Activated B cell treated with CpG ODN at 0.5 μM for 24 hours (primary cell): ENCODE results near the gene FIP1L1. TPM values are rescaled to one million over a fixed set of nuclear protein-coding genes. Genes with fewer than 3 reads are reported as not detected.

Experiments used
- ATAC-seq: fragments of 200-7000 bp; cut with Tn5 transposase; one replicate; pipeline ENCODE4 v1.10.0; 2021; ENCODE audit warnings: low read depth, mild to moderate bottlenecking, moderate library complexity
- CTCF ChIA-PET: fragments of 350-600 bp; sonication (Branson Sonifier 250); formaldehyde crosslinking; loops from one replicate; lab custom pipeline; 2021; ENCODE audit warnings: antibody characterized with exemption; lab: Charles Lee
- POLR2A ChIA-PET: fragments of 350-600 bp; sonication (Branson Sonifier 250); formaldehyde crosslinking; loops from one replicate; lab custom pipeline; 2021; ENCODE audit warnings: antibody characterized with exemption; lab: Charles Lee
- DNase-seq: peaks from one replicate; pipeline ENCODE4 v3.0.0; 2022
- H3K27ac Mint-ChIP-seq: one replicate; pipeline ENCODE4 v1.8.0; 2020; ENCODE audit warnings: mixed read lengths
- H3K27me3 Mint-ChIP-seq: one replicate; pipeline ENCODE4 v1.8.0; 2021; ENCODE audit warnings: mixed read lengths
- H3K36me3 Mint-ChIP-seq: one replicate; pipeline ENCODE4 v1.8.0; 2021; ENCODE audit warnings: low read depth, mixed read lengths
- H3K4me1 Mint-ChIP-seq: one replicate; pipeline ENCODE4 v1.8.0; 2021; ENCODE audit warnings: mixed read lengths
- H3K4me3 Mint-ChIP-seq: one replicate; pipeline ENCODE4 v1.8.0; 2020; ENCODE audit warnings: mild to moderate bottlenecking, mixed read lengths
- H3K9me3 Mint-ChIP-seq: one replicate; pipeline ENCODE4 v1.8.0; 2020; ENCODE audit warnings: mixed read lengths
- CTCF ChIP-seq: fragments of 200-600 bp; IDR thresholded peaks from one replicate; pipeline ENCODE4 v1.8.0; 2022; ENCODE audit warnings: antibody characterized with exemption, mild to moderate bottlenecking
- intact Hi-C: fragments of 100-400 bp; cut with micrococcal nuclease; formaldehyde crosslinking; loops from one replicate; pipeline ENCODE4 v1.15.1; 2024
- total RNA-seq: library from RNA; stranded (reverse); gene quantifications from 2 replicates; pipeline ENCODE4 v1.2.3, GENCODE V29; 2022

Gene FIP1L1
- total RNA-seq, 1 donor from 2014 or later, result 80.1 TPM

- DNase-seq (no peak), ATAC-seq (no peak)
- no peak overlapping the region for H3K4me3 Mint-ChIP-seq
- no peak overlapping the region for H3K27ac Mint-ChIP-seq
- peaks cover 68% of the 10 kb centered on the region for H3K4me1 Mint-ChIP-seq
- H3K9me3 Mint-ChIP-seq, result no peaks in the 10 kb centered on the region
- H3K36me3 Mint-ChIP-seq, result peaks cover 26% of the 10 kb centered on the region
- intact Hi-C loops, result loop anchor here (10.0 kb wide), 1 partner anchor 497 kb away; the partner anchor contains the start of gene RASL11B
- no peak for TF ChIP-seq CTCF
- POLR2A ChIA-PET, result no interaction called here
- CTCF ChIA-PET, result no interaction called here
- no peaks in the 10 kb centered on the region for H3K27me3 Mint-ChIP-seq
Measured at GRCh38 chr4:53362093-53362492, 15.3 kb upstream of the FIP1L1 start.

- intact Hi-C loops, result loop anchor here (5.0 to 10.0 kb wide), 2 partner anchors 383 to 500 kb away; partner anchors contain the start of gene RASL11B
- Mint-ChIP-seq H3K4me1 (peaks cover 60% of the 10 kb centered on the region), H3K27ac (no peak overlapping the region), H3K4me3 (peak overlapping the region; percentile 95), H3K36me3 (peaks cover 16% of the 10 kb centered on the region), H3K27me3 (peaks cover 5% of the 10 kb centered on the region), H3K9me3 (no peaks in the 10 kb centered on the region)
- POLR2A ChIA-PET, result interaction anchor here (1.9 kb wide), 1 partner anchor 13 kb away, joined by 19 read pairs; the partner anchor contains the start of gene FIP1L1
- DNase-seq (no peak), ATAC-seq (no peak)
- no peak for TF ChIP-seq CTCF
- CTCF ChIA-PET, result no interaction called here
Measured at GRCh38 chr4:53364624-53365023, 12.8 kb upstream of the FIP1L1 start.

- Mint-ChIP-seq H3K4me1 (peaks cover 55% of the 10 kb centered on the region), H3K27ac (peak overlapping the region; percentile 93), H3K4me3 (peak overlapping the region; percentile 95), H3K36me3 (peaks cover 15% of the 10 kb centered on the region), H3K9me3 (no peaks in the 10 kb centered on the region), H3K27me3 (peaks cover 9% of the 10 kb centered on the region)
- POLR2A ChIA-PET, result interaction anchor here (1.9 kb wide), 1 partner anchor 13 kb away, joined by 19 read pairs; the partner anchor contains the start of gene FIP1L1
- intact Hi-C loops, result loop anchor here (5.0 to 10.0 kb wide), 2 partner anchors 382 to 500 kb away; partner anchors contain the start of gene RASL11B
- ATAC-seq, result no peak
- no peak for TF ChIP-seq CTCF
- DNase-seq, result no peak
- CTCF ChIA-PET, result no interaction called here
Measured at GRCh38 chr4:53365121-53365485, 12.3 kb upstream of the FIP1L1 start.

- no peaks in the 10 kb centered on the region for H3K9me3 Mint-ChIP-seq
- ChIA-PET POLR2A (interaction anchor here (1.2 to 1.9 kb wide), 3 partner anchors 11 to 16 kb away, joined by 3 to 19 read pairs (median 7); partner anchors contain the start of gene FIP1L1), CTCF (no interaction called here)
- H3K4me3 Mint-ChIP-seq, result peak within 1 kb of the TSS; percentile 95
- DNase-seq (peak; percentile 94), ATAC-seq (peak; percentile 98)
- intact Hi-C loops, result loop anchor here (1.0 to 10.0 kb wide), 6 partner anchors 12 to 1523 kb away; partner anchors contain the start of genes CHIC2, DCUN1D4, FIP1L1 and RASL11B
- peaks cover 49% of the 10 kb centered on the region for H3K4me1 Mint-ChIP-seq
- H3K36me3 Mint-ChIP-seq, result peaks cover 14% of the 10 kb centered on the region
- peak within 1 kb of the TSS; percentile 93 for H3K27ac Mint-ChIP-seq
- peaks cover 12% of the 10 kb centered on the region for H3K27me3 Mint-ChIP-seq
- no peak for TF ChIP-seq CTCF
Measured at GRCh38 chr4:53365486-53366300, 11.7 kb upstream of the FIP1L1 start, which contains the start of gene SCFD2. Gene SCFD2, minus strand, starts transcription at chr4:53366061.

- H3K27me3 Mint-ChIP-seq, result peaks cover 17% of the 10 kb centered on the region
- ChIA-PET POLR2A (interaction anchor here (1.2 to 1.9 kb wide), 3 partner anchors 10 to 16 kb away, joined by 3 to 19 read pairs (median 7); partner anchors contain the start of gene FIP1L1), CTCF (no interaction called here)
- H3K4me3 Mint-ChIP-seq, result peak overlapping the region; percentile 95
- intact Hi-C loops, result loop anchor here (1.0 to 10.0 kb wide), 6 partner anchors 11 to 1524 kb away; partner anchors contain the start of genes CHIC2, DCUN1D4, FIP1L1 and RASL11B
- DNase-seq (no peak), ATAC-seq (peak; percentile 23)
- no peak for TF ChIP-seq CTCF
- H3K27ac Mint-ChIP-seq, result peak overlapping the region; percentile 93
- peaks cover 12% of the 10 kb centered on the region for H3K36me3 Mint-ChIP-seq
- H3K9me3 Mint-ChIP-seq, result no peaks in the 10 kb centered on the region
- peaks cover 43% of the 10 kb centered on the region for H3K4me1 Mint-ChIP-seq
Measured at GRCh38 chr4:53366301-53366716, 11.1 kb upstream of the FIP1L1 start.
